Astrocyte (in vitro differentiated cells and primary cell): ENCODE measurements around the gene GABRB1. TPM values are rescaled to one million over a fixed set of nuclear protein-coding genes. Genes with fewer than 3 reads are reported as not detected.
A peak's percentile ranks its signal among the peaks of the same experiment; 100 is the strongest.

ENCODE experiments used
- DNase-seq: peaks from one replicate; pipeline ENCODE4 v3.0.0-alpha.2; 2010; ENCODE audit warnings: low read depth
- FAIRE-seq: peaks from 2 replicates; lab custom pipeline; 2011; peaks lifted over from hg19 to GRCh38; lab: Jason Lieb, UNC
- H2AFZ ChIP-seq: 2 replicates; pipeline ENCODE4 v1.6.0; 2012; ENCODE audit warnings: low read depth, low read length, inconsistent platforms
- H3K27ac ChIP-seq: 2 replicates; pipeline ENCODE4 v1.5.1; 2011; ENCODE audit warnings: low read depth, low read length, inconsistent platforms
- H3K27me3 ChIP-seq: 2 replicates; pipeline ENCODE4 v1.6.0; 2011; ENCODE audit warnings: low read length, inconsistent platforms; ENCODE audit not compliant: insufficient read depth
- H3K36me3 ChIP-seq: 2 replicates; pipeline ENCODE4 v1.5.1; 2011; ENCODE audit warnings: low read length, inconsistent platforms; ENCODE audit not compliant: insufficient read depth
- H3K4me1 ChIP-seq: 2 replicates; pipeline ENCODE4 v1.5.1; 2011; ENCODE audit warnings: low read length, inconsistent platforms; ENCODE audit not compliant: insufficient read depth
- H3K4me2 ChIP-seq: 2 replicates; pipeline ENCODE4 v1.6.0; 2012; ENCODE audit warnings: low read length, inconsistent platforms
- H3K4me3 ChIP-seq: 2 replicates; pipeline ENCODE4 v1.5.1; 2011; ENCODE audit warnings: low read depth, mild to moderate bottlenecking, low read length, inconsistent platforms; ENCODE audit not compliant: insufficient read depth
- H3K79me2 ChIP-seq: 2 replicates; pipeline ENCODE4 v1.6.0; 2012; ENCODE audit warnings: mild to moderate bottlenecking, low read length, inconsistent platforms; ENCODE audit not compliant: insufficient read depth
- H3K9ac ChIP-seq: 2 replicates; pipeline ENCODE4 v1.6.0; 2012; ENCODE audit warnings: mild to moderate bottlenecking, low read length, inconsistent platforms
- H3K9me3 ChIP-seq: 2 replicates; pipeline ENCODE4 v1.5.1; 2012; ENCODE audit warnings: low read depth, mild to moderate bottlenecking, low read length, inconsistent platforms; ENCODE audit not compliant: insufficient read depth
- H4K20me1 ChIP-seq: 2 replicates; pipeline ENCODE4 v1.6.0; 2012; ENCODE audit warnings: low read length, inconsistent platforms; ENCODE audit not compliant: insufficient read depth
- H3K27ac Mint-ChIP-seq: one replicate; pipeline ENCODE4 v1.8.0; 2021; ENCODE audit warnings: mild to moderate bottlenecking, mixed read lengths; ENCODE audit not compliant: unreplicated experiment
- H3K27me3 Mint-ChIP-seq: one replicate; pipeline ENCODE4 v1.8.0; 2021; ENCODE audit warnings: low read depth, mixed read lengths; ENCODE audit not compliant: unreplicated experiment
- H3K36me3 Mint-ChIP-seq: one replicate; pipeline ENCODE4 v1.8.0; 2021; ENCODE audit warnings: low read depth, mixed read lengths; ENCODE audit not compliant: unreplicated experiment
- H3K4me1 Mint-ChIP-seq: one replicate; pipeline ENCODE4 v1.8.0; 2021; ENCODE audit warnings: low read depth, mixed read lengths; ENCODE audit not compliant: unreplicated experiment
- H3K4me3 Mint-ChIP-seq: one replicate; pipeline ENCODE4 v1.8.0; 2021; ENCODE audit warnings: mild to moderate bottlenecking, moderate library complexity, mixed read lengths; ENCODE audit not compliant: unreplicated experiment
- H3K9me3 Mint-ChIP-seq: one replicate; pipeline ENCODE4 v1.8.0; 2021; ENCODE audit warnings: mild to moderate bottlenecking, mixed read lengths; ENCODE audit not compliant: unreplicated experiment
- CTCF ChIP-seq: IDR thresholded peaks from 2 replicates; pipeline ENCODE4 v1.5.1; 2011; ENCODE audit warnings: low read depth, mild to moderate bottlenecking, inconsistent platforms, low read length, moderate library complexity; ENCODE audit not compliant: insufficient read depth
- EZH2 ChIP-seq: IDR thresholded peaks from 2 replicates; pipeline ENCODE4 v1.6.1; 2012; ENCODE audit warnings: mild to moderate bottlenecking, low read length, inconsistent platforms; ENCODE audit not compliant: insufficient read depth
- total RNA-seq: library from RNA; stranded (reverse); gene quantifications from 2 replicates; pipeline ENCODE4 v1.2.1, GENCODE V29; 2021

GABRB1 gene
- total RNA-seq, 1 donor from 2014 or later = not detected

DNA sequence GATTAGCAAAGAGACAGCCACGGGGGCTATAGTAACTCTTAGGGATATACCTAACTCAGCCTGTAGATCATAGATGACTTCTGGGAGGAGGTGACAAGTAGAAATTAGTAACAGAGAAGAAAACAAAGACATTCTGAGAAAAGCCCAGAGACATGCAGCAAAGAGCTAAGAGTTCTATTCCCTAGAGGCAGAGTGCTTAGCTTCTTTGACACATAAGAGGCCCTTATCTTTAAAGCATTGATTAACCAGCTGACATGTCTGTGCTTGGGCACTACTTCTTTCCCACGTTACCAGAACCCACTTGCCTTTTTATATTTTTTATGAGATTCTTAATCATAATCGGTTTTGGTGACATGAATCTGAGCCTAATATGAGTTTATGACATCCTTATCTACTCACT, 179.5 kb downstream of the GABRB1 start:
- H3K36me3 Mint-ChIP-seq = no peaks in the 10 kb centered on the region
- Histone ChIP-seq H3K36me3 (no peaks in the 10 kb centered on the region), H3K4me2 (peak overlapping the region; percentile 6), H4K20me1 (no peaks in the 10 kb centered on the region), H3K4me3 (no peak overlapping the region), H3K9ac (peak overlapping the region; percentile 57), H3K9me3 (no peaks in the 10 kb centered on the region), H3K79me2 (no peaks in the 10 kb centered on the region), H3K27ac (peak overlapping the region; percentile 93), H2AFZ (no peak overlapping the region), H3K27me3 (no peaks in the 10 kb centered on the region), H3K4me1 (peaks cover 45% of the 10 kb centered on the region)
- peaks cover 38% of the 10 kb centered on the region for H3K4me1 Mint-ChIP-seq
- no peaks in the 10 kb centered on the region for H3K9me3 Mint-ChIP-seq
- no peaks in the 10 kb centered on the region for H3K27me3 Mint-ChIP-seq
- FAIRE-seq (no peak), DNase-seq (no peak)
- H3K27ac Mint-ChIP-seq = peak overlapping the region; percentile 22
- TF ChIP-seq EZH2 = no peak
- TF ChIP-seq CTCF = no peak
- no peak overlapping the region for H3K4me3 Mint-ChIP-seq

- Histone ChIP-seq H2AFZ (peak overlapping the region; percentile 2), H3K9ac (peak overlapping the region; percentile 85), H3K4me3 (no peak overlapping the region), H4K20me1 (no peaks in the 10 kb centered on the region), H3K27me3 (no peaks in the 10 kb centered on the region), H3K27ac (peak overlapping the region; percentile 97), H3K79me2 (no peaks in the 10 kb centered on the region), H3K36me3 (no peaks in the 10 kb centered on the region), H3K4me1 (peaks cover 49% of the 10 kb centered on the region), H3K9me3 (no peaks in the 10 kb centered on the region), H3K4me2 (peak overlapping the region; percentile 54)
- TF ChIP-seq EZH2 (no peak), CTCF (no peak)
- Mint-ChIP-seq H3K36me3 (no peaks in the 10 kb centered on the region), H3K4me3 (no peak overlapping the region), H3K4me1 (peaks cover 39% of the 10 kb centered on the region), H3K9me3 (no peaks in the 10 kb centered on the region), H3K27ac (peak overlapping the region; percentile 98), H3K27me3 (no peaks in the 10 kb centered on the region)
- FAIRE-seq (no peak), DNase-seq (no peak)
Measured at GRCh38 chr4:47213106-47213505, 181.7 kb downstream of the GABRB1 start.

DNA sequence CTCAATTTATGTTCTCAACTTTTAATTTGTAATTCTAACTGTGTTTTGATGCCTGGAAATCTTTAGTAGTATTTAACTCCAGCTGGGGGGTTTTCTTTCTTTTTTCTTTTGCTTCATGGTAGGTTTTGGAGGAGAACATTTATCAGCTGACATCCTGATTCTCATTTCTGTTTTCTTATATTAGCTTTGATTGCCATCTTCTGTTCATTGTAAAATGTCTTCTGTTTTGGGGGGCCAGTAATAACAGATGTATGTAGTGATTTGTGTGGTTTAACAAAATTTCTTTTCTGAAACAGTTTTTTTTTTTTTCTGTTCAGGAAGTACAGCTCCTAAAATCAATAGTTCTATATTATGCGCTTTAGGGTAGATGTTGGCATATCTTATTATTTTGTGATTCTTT, 182.2 kb downstream of the GABRB1 start:
- no peak overlapping the region for H3K4me3 ChIP-seq
- no peaks in the 10 kb centered on the region for H3K27me3 Mint-ChIP-seq
- H3K9me3 Mint-ChIP-seq = no peaks in the 10 kb centered on the region
- peak overlapping the region; percentile 98 for H3K27ac Mint-ChIP-seq
- H3K9ac ChIP-seq = peak overlapping the region; percentile 85
- H3K79me2 ChIP-seq = no peaks in the 10 kb centered on the region
- DNase-seq (no peak), FAIRE-seq (no peak)
- no peaks in the 10 kb centered on the region for H3K36me3 Mint-ChIP-seq
- no peaks in the 10 kb centered on the region for H4K20me1 ChIP-seq
- peaks cover 49% of the 10 kb centered on the region for H3K4me1 ChIP-seq
- H3K4me2 ChIP-seq = peak overlapping the region; percentile 54
- H3K9me3 ChIP-seq = no peaks in the 10 kb centered on the region
- H3K27ac ChIP-seq = peak overlapping the region; percentile 97
- peak overlapping the region; percentile 2 for H2AFZ ChIP-seq
- H3K36me3 ChIP-seq = no peaks in the 10 kb centered on the region
- no peak overlapping the region for H3K4me3 Mint-ChIP-seq
- no peaks in the 10 kb centered on the region for H3K27me3 ChIP-seq
- TF ChIP-seq CTCF (no peak), EZH2 (no peak)
- peaks cover 39% of the 10 kb centered on the region for H3K4me1 Mint-ChIP-seq
